ENCODE results near the gene MOV10L1.
A peak's percentile ranks its signal among the peaks of the same experiment; 100 is the strongest.
"Not testable (repeated sequence)": the region's sequence is repeated elsewhere in the genome, so short reads cannot be mapped to it uniquely, and the experiment has no call there.

The MOV10L1 gene

DNA sequence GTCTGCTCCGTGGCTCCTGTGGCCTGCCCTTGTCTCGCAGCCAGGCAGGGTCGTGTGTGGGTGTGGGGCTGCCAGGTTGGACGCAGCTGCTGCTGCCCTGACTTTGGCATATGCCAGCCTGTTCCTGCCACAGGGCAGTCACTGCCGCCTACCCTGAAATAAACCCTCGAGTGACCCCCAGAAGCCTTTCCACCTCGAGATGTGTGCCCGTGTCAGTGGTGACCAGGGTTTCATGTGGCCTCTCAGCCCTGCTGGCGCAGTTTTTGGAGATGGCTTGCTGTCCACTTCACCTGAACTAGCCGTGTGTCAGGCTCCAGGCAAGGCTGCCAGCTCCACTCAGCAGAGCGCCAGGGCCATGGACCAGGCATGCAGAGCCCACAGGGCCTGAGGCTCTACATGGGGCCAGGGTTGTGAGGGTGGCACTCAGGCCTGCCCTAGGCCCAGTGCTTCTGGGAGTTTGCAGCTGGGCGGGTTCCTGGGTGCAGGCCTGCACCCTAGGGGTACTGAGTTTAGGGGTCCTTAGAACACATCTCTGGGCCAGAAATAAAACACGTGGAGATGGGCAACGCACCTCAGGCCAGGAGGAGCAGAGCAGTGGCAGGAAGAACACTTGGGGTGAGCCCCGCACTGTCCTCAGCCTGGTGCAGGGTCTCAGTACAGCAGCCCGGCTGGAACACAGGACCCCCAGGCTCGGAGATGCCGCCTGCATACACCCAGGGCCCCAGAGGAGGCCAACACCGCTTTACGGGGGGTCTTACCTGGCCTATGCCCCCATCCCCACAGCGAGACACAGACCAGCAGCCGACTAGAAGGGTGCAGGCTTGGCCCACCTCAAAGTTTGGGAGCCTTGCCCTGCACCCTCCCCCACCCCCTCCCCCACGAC lies 71.9 kb downstream of the MOV10L1 start:
- no peak for DNase-seq

DNA sequence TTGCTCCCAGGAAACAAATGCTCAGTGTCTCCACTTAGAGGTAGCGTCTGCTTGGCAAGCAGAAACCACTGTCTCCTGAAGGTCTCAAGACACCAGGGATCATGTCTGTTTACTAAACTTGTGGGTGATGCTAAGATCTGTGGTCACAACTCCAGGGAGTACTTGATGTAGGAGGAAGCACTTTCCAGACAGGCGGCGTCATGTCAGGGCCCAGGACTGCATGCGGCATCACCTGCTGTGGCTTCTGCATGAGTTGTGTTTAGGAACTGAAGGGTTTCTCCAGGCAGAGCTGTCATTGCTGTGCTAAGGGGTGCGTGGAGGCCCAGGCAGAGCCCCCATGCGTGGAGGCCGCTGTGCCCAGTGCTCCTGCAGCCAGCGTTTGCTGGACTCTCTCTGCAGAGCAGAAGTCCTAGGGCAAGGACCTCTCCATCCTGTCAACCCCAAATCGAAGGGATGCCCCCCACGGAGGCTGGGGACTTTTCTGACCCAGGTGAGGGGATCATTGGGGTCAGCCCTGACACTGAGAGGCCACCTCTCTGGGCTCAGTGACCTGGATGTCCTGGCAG lies 72.7 kb downstream of the MOV10L1 start:
- peak; percentile 43 for DNase-seq

DNA sequence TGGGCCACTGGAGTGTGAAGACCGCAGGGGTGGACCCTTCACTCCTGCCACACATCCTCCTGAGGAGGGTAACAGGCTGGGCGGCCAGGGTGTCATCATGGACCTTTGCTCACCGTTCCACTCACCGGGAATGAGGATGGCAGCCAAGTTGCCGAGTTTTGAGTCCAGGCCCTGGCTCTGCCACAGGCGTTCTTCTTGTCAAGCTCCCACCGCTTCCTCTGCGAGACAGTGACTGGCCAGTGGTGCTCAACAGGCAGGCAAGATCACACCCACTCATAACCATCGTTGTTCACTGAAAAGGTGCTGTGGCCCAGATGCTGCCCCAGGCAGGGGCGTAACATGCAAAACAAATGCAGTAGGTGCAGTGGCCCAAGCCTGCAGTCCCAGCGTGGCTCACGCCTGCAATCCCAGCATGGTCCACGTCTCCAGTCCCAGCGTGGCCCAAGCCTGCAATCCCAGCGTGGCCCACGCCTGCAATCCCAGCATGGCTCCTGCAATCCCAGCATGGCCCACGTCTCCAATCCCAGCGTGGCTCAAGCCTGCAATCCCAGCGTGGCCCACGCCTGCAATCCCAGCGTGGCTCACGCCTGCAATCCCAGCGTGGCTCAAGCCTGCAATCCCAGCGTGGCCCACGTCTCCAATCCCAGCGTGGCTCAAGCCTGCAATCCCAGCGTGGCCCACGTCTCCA lies 75.8 kb downstream of the MOV10L1 start:
- no peak for DNase-seq

DNA sequence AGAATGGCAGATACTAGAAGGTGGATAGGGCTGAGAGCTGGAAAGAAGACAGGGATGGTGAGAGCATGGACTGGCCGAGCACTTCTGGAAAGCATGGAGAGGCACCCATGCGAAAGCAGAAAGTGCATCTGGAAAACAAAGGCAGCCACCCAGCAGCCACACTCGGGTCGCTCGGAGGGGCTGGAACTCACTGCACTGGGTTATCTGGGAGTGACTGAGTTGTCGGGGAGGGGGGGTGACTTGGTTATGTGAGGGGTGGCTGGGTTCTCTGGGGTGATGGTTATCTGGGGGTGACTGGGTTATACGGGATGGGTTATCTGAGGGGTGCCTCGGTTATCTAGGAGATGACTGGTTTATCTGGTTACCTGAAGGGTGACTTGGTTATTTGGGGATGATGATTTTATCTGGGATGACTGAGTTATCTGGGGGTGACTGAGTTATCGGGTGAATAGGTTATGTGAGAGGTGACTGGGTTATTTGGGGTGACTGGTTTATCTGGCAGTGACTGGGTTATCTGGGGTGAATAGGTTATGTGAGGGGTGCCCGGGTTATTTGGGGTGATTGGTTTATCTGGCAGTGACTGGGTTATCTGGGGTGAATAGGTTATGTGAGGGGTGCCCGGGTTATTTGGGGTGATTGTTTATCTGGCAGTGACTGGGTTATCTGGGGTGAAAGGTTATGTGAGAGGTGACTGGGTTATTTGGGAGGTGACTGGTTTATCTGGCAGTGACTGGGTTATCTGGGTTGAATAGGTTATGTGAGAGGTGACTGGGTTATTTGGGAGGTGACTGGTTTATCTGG lies 78.1 kb downstream of the MOV10L1 start:
- DNase-seq, result no peak

DNA sequence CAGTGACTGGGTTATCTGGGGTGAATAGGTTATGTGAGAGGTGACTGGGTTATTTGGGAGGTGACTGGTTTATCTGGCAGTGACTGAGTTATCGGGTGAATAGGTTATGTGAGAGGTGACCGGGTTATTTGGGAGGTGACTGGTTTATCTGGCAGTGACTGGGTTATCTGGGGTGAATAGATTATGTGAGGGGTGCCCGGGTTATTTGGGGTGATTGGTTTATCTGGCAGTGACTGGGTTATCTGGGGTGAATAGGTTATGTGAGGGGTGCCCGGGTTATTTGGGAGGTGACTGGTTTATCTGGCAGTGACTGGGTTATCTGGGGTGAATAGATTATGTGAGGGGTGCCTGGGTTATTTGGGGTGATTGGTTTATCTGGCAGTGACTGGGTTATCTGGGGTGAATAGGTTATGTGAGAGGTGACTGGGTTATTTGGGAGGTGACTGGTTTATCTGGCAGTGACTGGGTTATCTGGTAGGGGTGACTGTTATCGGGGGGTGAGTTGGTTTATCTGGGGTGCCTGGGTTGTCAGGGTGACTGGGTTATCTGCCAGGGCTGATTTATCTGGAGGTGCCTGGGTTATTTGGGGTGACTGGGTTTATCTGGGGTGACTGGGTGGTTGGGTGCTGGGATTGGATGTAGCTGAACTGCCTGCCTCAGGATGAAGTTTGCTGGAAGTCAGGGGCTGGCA lies 78.8 kb downstream of the MOV10L1 start:
- not testable (repeated sequence) for DNase-seq

DNA sequence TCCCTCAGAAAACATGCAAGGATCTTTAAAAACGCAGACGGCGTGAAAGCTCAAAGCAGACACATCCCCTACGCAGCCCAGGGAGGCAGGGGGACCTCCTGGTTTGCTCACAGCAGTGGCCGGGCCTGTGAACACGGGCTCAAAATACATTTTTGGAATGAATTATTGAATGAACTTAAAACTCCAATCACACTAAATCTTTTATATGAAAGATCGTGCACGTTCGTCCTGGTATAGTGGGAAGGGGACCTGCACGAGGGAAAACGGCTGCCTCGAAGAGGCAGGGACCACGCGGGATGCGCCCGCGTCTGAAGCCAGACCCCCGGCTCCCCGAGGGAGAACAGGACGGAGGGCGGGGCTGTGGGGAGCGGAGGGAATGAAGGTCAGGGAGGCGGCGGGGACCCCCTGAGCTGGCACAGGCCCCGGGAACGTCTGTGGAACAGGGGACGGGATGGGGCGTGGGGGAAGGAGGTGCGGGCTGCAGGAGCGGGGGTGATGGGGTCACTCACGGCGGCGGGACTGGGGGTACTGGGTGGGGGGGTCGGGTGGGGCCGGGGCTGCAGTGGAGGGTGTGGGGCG lies 79.5 kb downstream of the MOV10L1 start:
- DNase-seq, result no peak

DNA sequence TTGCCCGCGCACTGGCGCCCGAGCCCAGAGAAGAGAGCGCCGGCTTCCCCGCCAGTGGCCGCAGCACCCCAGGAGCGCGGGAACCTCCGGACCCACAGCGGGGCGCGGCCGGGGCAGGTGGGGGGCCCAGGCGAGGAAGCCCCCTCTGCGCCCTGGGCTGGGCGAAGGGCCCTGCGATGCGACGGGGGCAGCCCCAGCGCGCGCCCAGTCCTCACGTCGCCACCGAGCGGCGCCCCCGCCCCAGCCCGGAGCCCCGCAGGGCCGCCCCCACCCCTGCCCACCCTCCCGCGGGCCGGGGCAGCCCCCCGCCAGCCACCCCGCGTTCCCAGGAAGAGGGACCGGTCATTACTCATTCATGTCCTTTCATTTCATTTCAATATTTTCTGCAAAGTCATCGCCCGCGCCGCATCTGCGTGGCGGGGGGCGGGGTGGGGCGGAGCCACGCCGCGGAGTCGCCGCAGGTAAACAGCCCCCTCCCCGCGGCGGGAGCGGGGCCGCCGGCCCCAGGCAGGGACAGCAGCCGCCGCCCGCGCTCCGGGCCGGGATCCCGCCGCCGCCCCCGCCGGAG lies 80.1 kb downstream of the MOV10L1 start:
- DNase-seq, result no peak

DNA sequence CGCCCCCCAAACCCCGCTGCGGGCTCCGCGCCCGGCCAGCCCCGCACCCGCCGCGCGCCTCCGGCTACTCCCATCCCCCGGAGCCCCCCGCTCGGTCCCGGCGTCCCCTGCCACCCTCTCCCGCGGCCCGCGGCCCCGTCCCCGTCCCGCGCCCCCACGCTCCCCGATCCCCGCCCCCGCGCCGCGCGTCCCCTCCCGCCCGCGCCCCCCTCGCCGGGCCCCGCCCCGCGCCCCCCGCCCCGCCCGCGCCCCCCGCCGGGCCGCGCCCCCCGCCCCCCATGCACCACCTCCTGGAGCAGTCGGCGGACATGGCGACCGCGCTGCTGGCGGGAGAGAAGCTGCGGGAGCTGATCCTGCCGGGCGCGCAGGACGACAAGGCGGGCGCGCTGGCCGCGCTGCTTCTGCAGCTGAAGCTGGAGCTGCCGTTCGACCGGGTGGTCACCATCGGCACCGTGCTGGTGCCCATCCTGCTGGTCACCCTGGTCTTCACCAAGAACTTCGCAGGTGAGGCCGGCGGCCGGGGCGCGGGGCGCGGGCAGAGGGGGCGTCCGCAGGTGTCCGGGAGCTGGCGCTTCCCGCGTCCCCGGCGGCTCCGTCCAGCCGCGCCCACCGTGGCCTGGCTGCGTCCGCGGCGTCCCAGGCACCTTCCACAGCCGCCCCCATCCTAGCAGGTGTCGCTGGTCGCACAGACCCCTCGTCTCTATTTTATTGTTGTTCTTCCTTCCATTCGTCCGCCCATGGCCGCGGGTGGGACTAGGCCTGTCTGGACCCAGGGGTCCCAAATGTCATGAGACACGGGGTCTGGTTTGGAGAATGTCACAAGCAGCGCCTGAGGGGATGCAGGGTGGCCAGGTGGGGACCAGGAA lies 80.9 kb downstream of the MOV10L1 start, which contains the start of gene PANX2:
PANX2 (plus strand) TSS at position 279 of the 866 bp plus-strand sequence; CDS start at position 279, 0 bp downstream.
- no peak for DNase-seq

DNA sequence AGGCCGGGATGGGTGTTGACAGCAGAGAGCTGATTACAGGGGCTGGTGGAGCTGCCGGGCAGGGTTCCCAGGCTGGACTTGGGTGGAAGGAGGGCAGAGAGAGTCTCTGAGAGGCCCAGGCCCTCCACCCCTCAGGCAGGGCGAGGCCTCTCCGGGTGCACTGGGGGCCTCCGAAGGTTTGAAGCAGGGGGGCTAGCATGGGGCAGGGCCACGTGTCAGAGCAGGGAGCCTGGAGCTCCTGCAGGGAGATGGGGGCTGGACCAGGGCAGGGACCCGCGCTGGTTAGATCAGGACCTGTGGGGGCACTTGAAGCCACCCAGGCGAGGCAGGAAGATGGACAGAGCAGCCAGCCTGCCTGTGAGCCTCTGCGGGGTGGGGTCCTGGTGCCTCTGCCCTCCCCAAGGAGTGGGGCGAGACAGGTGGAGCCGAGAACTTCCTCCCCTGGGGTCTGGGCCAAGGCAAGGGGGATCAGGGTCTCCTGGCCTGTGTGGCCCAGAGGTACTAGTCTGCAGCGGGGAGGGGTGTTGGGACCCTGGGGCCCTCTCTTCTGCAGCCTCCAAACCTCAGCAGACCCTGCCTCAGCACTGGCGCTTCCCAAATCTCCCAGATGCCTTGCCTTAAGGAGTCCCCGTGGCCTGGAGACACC lies 81.6 kb downstream of the MOV10L1 start:
- DNase-seq, result no peak

DNA sequence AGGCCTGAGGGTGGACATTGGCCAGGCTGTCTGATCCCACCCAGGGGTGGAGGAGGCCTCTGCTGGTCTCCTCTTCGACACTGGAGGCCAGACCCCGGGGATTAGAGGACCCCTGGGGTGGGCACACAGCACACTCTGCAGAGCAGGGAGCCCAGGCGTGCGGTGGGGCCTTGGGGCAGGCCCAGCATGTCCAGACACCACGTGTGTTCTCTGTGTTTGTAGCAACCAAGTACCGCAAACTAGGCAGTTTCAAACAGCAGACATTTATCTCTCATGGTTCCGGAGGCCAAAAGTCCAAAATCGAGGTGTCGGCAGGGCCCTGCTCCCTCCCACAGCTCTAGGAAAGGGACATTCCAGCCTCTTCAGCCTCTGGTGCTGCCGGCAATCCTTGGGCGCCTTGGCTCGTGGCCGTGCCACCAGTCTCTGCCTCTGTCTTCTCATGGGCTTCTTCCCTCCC lies 82.2 kb downstream of the MOV10L1 start:
- DNase-seq, result no peak

DNA sequence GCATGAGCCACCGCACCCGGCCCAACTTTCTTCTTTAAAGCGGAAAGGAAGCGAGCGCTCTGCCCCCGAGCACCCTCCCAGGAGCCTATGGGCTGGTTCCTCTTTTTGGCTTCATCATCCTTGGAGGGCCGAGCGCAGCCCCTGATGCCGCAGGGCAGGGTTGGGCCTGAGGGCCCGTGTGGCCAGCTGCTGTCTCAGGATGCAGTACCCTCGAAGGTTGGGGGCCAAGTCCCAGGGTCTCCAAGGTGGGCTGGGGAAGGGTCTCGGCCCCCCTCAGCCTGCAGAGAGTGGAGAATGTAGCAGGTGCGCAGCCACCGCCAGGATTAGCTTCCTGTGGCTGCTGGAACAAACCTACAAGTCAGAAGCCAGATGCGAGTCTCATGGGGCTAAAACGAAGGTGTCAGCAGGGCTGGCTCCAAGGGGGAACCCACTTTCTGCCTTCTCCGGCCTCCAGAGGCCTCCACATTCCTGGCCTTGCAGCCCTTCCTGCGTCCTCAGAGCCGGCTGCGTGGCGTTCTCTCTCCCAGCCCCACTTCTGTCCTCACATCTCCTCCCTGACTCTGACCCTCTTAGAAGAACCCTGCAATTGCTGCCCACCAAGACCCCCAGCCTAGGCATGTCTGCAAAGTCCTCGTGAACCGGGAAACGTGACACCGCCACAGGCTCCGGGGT lies 83.6 kb downstream of the MOV10L1 start:
- DNase-seq, result peak; percentile 84

DNA sequence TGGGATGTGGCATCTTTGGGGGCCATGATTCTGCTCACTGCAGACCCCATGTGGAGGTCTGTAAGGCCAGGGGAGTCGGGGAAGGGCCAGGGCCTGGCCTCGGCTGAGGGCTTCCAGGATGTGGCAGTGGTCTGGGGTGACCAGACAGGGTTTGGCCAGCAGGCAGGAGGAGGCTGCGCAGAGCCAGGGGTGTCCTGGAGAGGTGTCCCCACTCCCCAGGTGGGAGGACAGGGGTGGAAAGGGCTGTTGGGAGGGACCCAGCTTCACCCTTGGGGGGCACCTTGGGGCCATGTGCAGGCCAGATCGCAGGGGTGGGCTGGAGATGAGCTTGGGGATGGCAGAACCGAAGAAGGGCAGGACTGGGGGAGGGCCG lies 84.2 kb downstream of the MOV10L1 start:
- DNase-seq, result no peak

DNA sequence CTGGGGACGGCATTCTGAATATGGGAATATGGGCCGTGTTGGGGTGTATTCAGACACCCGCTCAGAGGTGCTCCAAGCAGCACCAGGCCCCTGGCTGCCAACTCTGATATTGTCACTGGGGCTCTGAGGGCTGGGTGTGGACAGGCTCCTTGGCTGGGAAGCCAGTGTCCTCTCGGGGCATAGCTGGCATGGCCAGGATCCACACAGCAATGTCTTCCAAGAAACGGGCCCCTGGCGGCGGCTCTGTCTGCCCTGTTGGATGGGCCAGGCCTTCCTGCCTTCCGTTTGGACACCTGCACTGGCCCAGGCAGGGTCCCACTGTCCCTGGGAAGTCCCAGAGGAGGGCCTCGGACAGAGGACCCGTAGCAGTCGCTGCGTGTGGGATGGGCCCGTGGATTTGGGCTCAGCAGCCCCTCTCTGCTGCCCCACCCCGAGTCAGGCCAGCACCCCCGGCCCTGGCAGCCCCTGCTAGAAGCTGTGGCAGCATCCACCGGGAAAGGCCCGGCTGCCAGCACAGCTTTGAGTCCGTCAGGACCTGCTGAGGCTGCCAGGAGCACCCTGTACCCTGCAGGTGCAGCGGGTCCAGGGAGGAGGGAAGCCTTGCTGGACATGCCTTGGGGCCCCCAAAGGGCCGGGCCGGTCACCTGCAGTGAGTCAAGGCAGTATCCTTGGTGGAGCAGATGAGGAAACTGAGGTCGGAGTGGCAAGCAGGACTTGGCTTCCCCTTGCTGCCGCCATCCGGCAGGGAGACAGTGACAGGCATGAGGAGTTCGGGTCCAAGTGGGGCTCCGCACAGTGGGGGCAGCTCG lies 84.8 kb downstream of the MOV10L1 start:
- no peak for DNase-seq

DNA sequence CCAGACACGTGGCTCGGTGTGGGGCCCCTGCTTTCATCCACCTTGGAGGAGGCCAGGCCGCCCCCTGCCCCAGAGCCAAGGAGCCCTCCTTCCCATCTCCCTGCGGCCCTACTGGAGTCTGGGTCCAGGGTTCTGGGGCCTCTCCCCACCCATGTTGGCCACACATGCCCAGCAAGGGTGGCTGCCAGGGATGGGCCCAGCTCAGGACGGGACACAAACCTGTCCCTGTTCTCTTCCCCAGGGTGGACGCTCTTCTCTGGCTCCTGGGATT lies 85.3 kb downstream of the MOV10L1 start:
- DNase-seq, result no peak

DNA sequence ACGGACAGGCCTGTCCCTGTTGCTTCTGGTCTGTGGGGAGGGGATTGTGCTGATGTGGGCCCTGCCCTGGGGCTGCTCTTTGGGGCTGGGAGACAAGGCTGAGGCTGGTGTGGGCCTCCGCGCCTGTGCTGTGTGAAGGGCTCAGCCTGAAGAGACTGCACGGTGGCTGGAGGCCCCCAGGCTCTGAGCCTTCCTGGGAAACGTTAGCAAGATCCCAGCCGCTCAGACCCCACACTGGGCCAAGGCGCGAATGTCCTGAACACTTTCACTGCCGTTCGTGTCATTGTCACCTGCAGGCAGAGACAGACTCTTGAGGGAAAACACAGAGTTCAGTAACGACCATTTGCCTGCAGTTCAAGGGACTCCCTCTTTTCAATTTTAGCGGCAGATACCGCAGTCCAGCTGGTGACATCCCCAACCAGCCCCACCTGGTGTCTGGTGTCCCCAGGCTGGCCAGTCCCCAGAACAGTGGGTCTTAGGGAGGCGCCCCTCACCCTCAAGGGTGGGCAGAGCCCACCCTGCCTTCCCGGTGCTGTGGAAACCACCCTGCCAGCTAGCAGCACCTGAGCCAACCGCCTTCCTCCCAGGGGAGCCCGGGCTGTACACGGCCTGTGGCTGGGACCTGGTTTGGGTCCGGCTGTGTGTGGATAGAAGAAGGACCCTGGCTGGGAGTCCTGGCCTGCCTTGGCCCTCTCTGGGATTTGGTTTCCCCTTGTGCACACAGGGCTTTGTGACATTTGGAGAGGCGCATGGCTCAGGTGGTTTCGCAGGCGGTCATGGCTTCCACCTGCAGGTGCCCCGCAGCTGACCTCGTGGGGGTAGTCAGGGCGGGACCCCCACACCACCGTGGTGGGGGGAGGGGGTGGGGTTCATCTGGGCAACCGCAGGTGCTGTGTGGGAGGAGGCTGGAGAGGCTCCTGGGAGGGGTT lies 86.4 kb downstream of the MOV10L1 start:
- DNase-seq, result no peak

DNA sequence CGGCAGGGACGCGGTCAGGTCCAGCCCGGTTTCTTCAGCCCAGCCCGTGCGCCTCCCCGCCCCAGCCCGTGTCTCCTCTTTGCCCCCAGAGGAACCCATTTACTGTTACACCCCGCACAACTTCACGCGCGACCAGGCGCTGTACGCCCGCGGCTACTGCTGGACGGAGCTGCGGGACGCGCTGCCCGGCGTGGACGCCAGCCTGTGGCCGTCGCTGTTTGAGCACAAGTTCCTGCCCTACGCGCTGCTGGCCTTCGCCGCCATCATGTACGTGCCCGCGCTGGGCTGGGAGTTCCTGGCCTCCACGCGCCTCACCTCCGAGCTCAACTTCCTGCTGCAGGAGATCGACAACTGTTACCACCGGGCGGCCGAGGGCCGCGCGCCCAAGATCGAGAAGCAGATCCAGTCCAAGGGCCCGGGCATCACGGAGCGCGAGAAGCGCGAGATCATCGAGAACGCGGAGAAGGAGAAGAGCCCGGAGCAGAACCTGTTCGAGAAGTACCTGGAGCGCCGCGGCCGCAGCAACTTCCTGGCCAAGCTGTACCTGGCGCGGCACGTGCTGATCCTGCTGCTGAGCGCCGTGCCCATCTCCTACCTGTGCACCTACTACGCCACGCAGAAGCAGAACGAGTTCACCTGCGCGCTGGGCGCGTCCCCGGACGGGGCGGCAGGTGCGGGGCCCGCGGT lies 87.2 kb downstream of the MOV10L1 start:
- DNase-seq, result no peak
